HepG2 (cell line): Measurements from ENCODE around the gene TMEM164. TPM values are rescaled to one million over a fixed set of nuclear protein-coding genes. Genes with fewer than 3 reads are reported as not detected.

Experiments
- ATAC-seq: fragments of 200-7000 bp; cut with Tn5 transposase; 3 replicates; pipeline ENCODE4 v1.9.1; 2020; ENCODE audit warnings: mild to moderate bottlenecking, moderate library complexity
- BruUV-seq: library from RNA; stranded (reverse); fragments of 400-500 nt; replicated peaks from 2 replicates; lab custom pipeline; 2021; lab: Mats Ljungman, UMichigan
- CTCF ChIA-PET: fragments of 300-600 bp; formaldehyde crosslinking; extraction: SDS; loops from one replicate; lab custom pipeline; 2021; ENCODE audit warnings: low total read pairs, inconsistent platforms, low intra/inter-chr PET ratio; lab: Yijun Ruan, JAX
- POLR2A ChIA-PET: fragments of 350-600 bp; sonication (Branson Sonifier 250); formaldehyde crosslinking; loops from one replicate; lab custom pipeline; 2020; ENCODE audit warnings: antibody characterized with exemption, inconsistent platforms; lab: Yijun Ruan, JAX
- DNase-seq: peaks from one replicate; pipeline ENCODE4 v3.0.0-alpha.2; 2015; ENCODE audit warnings: low spot score
- FAIRE-seq: peaks from 3 replicates; lab custom pipeline; 2011; peaks lifted over from hg19 to GRCh38; lab: Jason Lieb, UNC
- H2AFZ ChIP-seq: one replicate; pipeline ENCODE4 v1.6.1; 2011; ENCODE audit warnings: low read length, inconsistent platforms
- H3K27ac ChIP-seq: fragments of 300-600 bp; 3 replicates; pipeline ENCODE4 v1.8.0; 2011; ENCODE audit warnings: mixed run types, mild to moderate bottlenecking, mixed read lengths, low read length, inconsistent platforms; ENCODE audit not compliant: insufficient read depth; ENCODE audit errors: extremely low read length
- H3K27me3 ChIP-seq, 2 experiments: fragments of 200-600 bp in 1 of 2; 2 replicates in 1 of 2; 3 replicates in 1 of 2; pipeline versions ENCODE4 v1.6.0 to v1.8.0; 2011; ENCODE audit warnings: low read length in 2 of 2, mild to moderate bottlenecking in 2 of 2, moderate library complexity in 2 of 2, inconsistent platforms in 1 of 2; ENCODE audit not compliant: insufficient read depth in 2 of 2, control insufficient read depth in 1 of 2
- H3K36me3 ChIP-seq, 2 experiments: fragments of 200-600 bp in 1 of 2; replicated peaks in 1 of 2; 2 replicates in 1 of 2; 3 replicates in 1 of 2; pipeline versions ENCODE4 v1.5.1 to v1.8.0; 2011; ENCODE audit warnings: low read length in 2 of 2, inconsistent platforms in 1 of 2; ENCODE audit not compliant: insufficient read depth in 2 of 2, control insufficient read depth in 1 of 2
- H3K4me1 ChIP-seq: 2 replicates; pipeline ENCODE4 v1.5.1; 2012; ENCODE audit warnings: low read length, inconsistent platforms; ENCODE audit not compliant: insufficient read depth
- H3K4me2 ChIP-seq: 2 replicates; pipeline ENCODE4 v1.6.0; 2011; ENCODE audit warnings: low read depth, low read length, inconsistent platforms
- H3K4me3 ChIP-seq, 3 experiments: fragments of 200-600 bp in 1 of 3; sonication (generic), shearing (Covaris generic) in 1 of 3; replicated peaks in 1 of 3; 2 replicates each; pipeline ENCODE4 v1.5.1; 2011 to 2016; ENCODE audit warnings: low read length in 3 of 3, inconsistent platforms in 2 of 3, low read depth in 2 of 3, mild to moderate bottlenecking in 2 of 3, control low read depth in 1 of 3, mixed read lengths in 1 of 3; ENCODE audit not compliant: insufficient read depth in 1 of 3
- H3K79me2 ChIP-seq: one replicate; pipeline ENCODE4 v1.6.1; 2011; ENCODE audit warnings: low read length, inconsistent platforms; ENCODE audit not compliant: insufficient read depth
- H3K9ac ChIP-seq: 2 replicates; pipeline ENCODE4 v1.6.0; 2011; ENCODE audit warnings: mild to moderate bottlenecking, low read depth, low read length, inconsistent platforms; ENCODE audit not compliant: insufficient read depth
- H3K9me3 ChIP-seq: 2 replicates; pipeline ENCODE4 v1.5.1; 2012; ENCODE audit warnings: mild to moderate bottlenecking, low read length
- H4K20me1 ChIP-seq: 2 replicates; pipeline ENCODE4 v1.6.0; 2011; ENCODE audit warnings: inconsistent platforms, mild to moderate bottlenecking, low read length, moderate library complexity; ENCODE audit not compliant: insufficient read depth
- CEBPB ChIP-seq: IDR thresholded peaks from 2 replicates; pipeline ENCODE4 v1.6.1; 2011; ENCODE audit warnings: low read depth, low read length, improper control_type of control experiment, borderline replicate concordance
- FOXO1 ChIP-seq: sonication (generic); formaldehyde crosslinking; IDR thresholded peaks from 2 replicates; pipeline ENCODE4 v1.4.0; 2020; ENCODE audit warnings: missing genetic modification reagents
- GRHL1 ChIP-seq: sonication (generic); formaldehyde crosslinking; conservative IDR thresholded peaks from 2 replicates; pipeline ENCODE4 v1.8.0; 2022; ENCODE audit warnings: missing genetic modification reagents
- NFIC ChIP-seq: IDR thresholded peaks from 2 replicates; pipeline ENCODE4 v1.6.1; 2012; ENCODE audit warnings: mild to moderate bottlenecking, low read length, inconsistent platforms
- ZNF264 ChIP-seq: sonication (generic); formaldehyde crosslinking; IDR thresholded peaks from 2 replicates; pipeline ENCODE4 v1.4.0; 2020; ENCODE audit warnings: missing genetic modification reagents
- ZNF460 ChIP-seq: sonication (generic); formaldehyde crosslinking; IDR thresholded peaks from 2 replicates; pipeline ENCODE4 v1.5.1; 2020; ENCODE audit warnings: missing genetic modification reagents, mild to moderate bottlenecking, borderline replicate concordance
- ZSCAN25 ChIP-seq: sonication (generic); formaldehyde crosslinking; IDR thresholded peaks from 2 replicates; pipeline ENCODE4 v1.8.0; 2022; ENCODE audit warnings: mild to moderate bottlenecking, missing genetic modification reagents
- WGBS: methylation state at CpG from one replicate; pipeline ENCODE4 v1.1.6; 2017; ENCODE audit warnings: low lambda C conversion rate; 5-methylcytosine and 5-hydroxymethylcytosine counted together
- in situ Hi-C: cut with HindIII; loops from 2 replicates; pipeline ENCODE4 v1.10.0; 2017; ENCODE audit warnings: low pct_unique_long_range_greater_than_20kb; ENCODE audit not compliant: extremely low pct_ligation_motif_present
- intact Hi-C: fragments of 100-400 bp; cut with micrococcal nuclease; formaldehyde crosslinking; loops from one replicate; pipeline ENCODE4 v1.10.0; 2022; ENCODE audit not compliant: unreplicated experiment
- polyA plus RNA-seq, 8 experiments: library from polyadenylated mRNA; depleted of rRNA in 3 of 8; stranded (reverse) in 7 of 8; unstranded in 1 of 8; fragments of >200 nt; fragmentation: Illumina TruSeq in 4 of 8; extraction: Trizol in 4 of 8; gene quantifications; 2 replicates each; pipeline versions ENCODE4 v1.2.1 to v1.2.3, GENCODE V29; 2011 to 2016; ENCODE audit warnings: low read depth in 4 of 8, missing spikeins in 1 of 8, mixed read lengths in 1 of 8; ENCODE audit not compliant: insufficient read depth in 1 of 8
- total RNA-seq, 5 experiments: library from RNA; depleted of rRNA; stranded (reverse); fragments of >200 nt; fragmentation: Illumina TruSeq; extraction: Trizol; gene quantifications; 2 replicates each; pipeline ENCODE4 v1.2.3, GENCODE V29; 2016; ENCODE audit warnings: low read depth in 1 of 5
- TF ChIP-seq, protein P1 (sequence below): sonication (generic); formaldehyde crosslinking; IDR thresholded peaks from 2 replicates; pipeline ENCODE4 v1.4.0; 2020; ENCODE audit warnings: mild to moderate bottlenecking, missing genetic modification reagents

TMEM164 gene
- total and polyA plus RNA-seq, 2 of the 13 experiments (the other 11 are each of a cell fraction or from before 2014, with no cell fraction given) = 5.8 to 13.2 TPM

GRCh38 chrX:109964390-109964789 lies 38.5 kb upstream of the TMEM164 start:
- POLR2A ChIA-PET = no interaction called here
- BruUV-seq = no TSS peak
- DNase-seq (no peak), ATAC-seq (no peak), FAIRE-seq (no peak)
- intact Hi-C loops = no loop called here
- 40% methylated on average over 2 of the region's 2 CpGs for WGBS
- H3K4me1 ChIP-seq = no peaks in the 10 kb centered on the region
- no peaks in the 10 kb centered on the region for H3K36me3 ChIP-seq
- no peak overlapping the region for H3K4me2 ChIP-seq
- H3K9me3 ChIP-seq = no peaks in the 10 kb centered on the region
- no peaks in the 10 kb centered on the region for H4K20me1 ChIP-seq
- no peaks in the 10 kb centered on the region for H3K27me3 ChIP-seq
- no peak overlapping the region for H3K4me3 ChIP-seq
- H2AFZ ChIP-seq = no peak overlapping the region
- H3K9ac ChIP-seq = no peak overlapping the region
- in situ Hi-C loops = no loop called here
- H3K79me2 ChIP-seq = no peaks in the 10 kb centered on the region
- TF ChIP-seq ZSCAN25 (no peak), ZNF264 (CRISPR knock-in tag) (peak; percentile 45; the same call in 1 of the 2 replicates), CEBPB (no peak), GRHL1 (CRISPR knock-in tag) (no peak), FOXO1 (CRISPR knock-in tag) (no peak), ZNF460 (CRISPR knock-in tag) (no peak), NFIC (no peak)
- TF ChIP-seq, protein P1, sequence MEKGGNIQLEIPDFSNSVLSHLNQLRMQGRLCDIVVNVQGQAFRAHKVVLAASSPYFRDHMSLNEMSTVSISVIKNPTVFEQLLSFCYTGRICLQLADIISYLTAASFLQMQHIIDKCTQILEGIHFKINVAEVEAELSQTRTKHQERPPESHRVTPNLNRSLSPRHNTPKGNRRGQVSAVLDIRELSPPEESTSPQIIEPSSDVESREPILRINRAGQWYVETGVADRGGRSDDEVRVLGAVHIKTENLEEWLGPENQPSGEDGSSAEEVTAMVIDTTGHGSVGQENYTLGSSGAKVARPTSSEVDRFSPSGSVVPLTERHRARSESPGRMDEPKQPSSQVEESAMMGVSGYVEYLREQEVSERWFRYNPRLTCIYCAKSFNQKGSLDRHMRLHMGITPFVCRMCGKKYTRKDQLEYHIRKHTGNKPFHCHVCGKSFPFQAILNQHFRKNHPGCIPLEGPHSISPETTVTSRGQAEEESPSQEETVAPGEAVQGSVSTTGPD (CRISPR knock-in tag) = no peak
- CTCF ChIA-PET = no interaction called here
- no peak overlapping the region for H3K27ac ChIP-seq
